Mesothelial cell of epicardium (in vitro differentiated cells): ENCODE results near the gene ARSA. TPM values are rescaled to one million over a fixed set of nuclear protein-coding genes. Genes with fewer than 3 reads are reported as not detected.
A peak's percentile ranks its signal among the peaks of the same experiment; 100 is the strongest.

Experiments
- DNase-seq, 2 experiments: peaks; one replicate each; pipeline ENCODE4 v3.0.0; 2021; ENCODE audit warnings: low spot score in 2 of 2; ENCODE audit not compliant: unreplicated experiment in 2 of 2
- H3K27ac Mint-ChIP-seq: 2 replicates; pipeline ENCODE4 v1.8.0; 2021; ENCODE audit warnings: mixed read lengths
- H3K27me3 Mint-ChIP-seq: 2 replicates; pipeline ENCODE4 v1.8.0; 2021; ENCODE audit warnings: low read depth, mixed read lengths
- H3K36me3 Mint-ChIP-seq: 2 replicates; pipeline ENCODE4 v1.8.0; 2021; ENCODE audit warnings: mixed read lengths
- H3K4me1 Mint-ChIP-seq: 2 replicates; pipeline ENCODE4 v1.8.0; 2021; ENCODE audit warnings: mixed read lengths
- H3K4me3 Mint-ChIP-seq: 2 replicates; pipeline ENCODE4 v1.8.0; 2021; ENCODE audit warnings: mild to moderate bottlenecking, moderate library complexity, mixed read lengths
- H3K9me3 Mint-ChIP-seq: 2 replicates; pipeline ENCODE4 v1.8.0; 2021; ENCODE audit warnings: mixed read lengths
- CTCF ChIP-seq: fragments of 200-600 bp; sonication (generic); IDR thresholded peaks from one replicate; pipeline ENCODE4 v1.5.0; 2021; ENCODE audit warnings: antibody characterized with exemption; ENCODE audit not compliant: unreplicated experiment
- total RNA-seq: library from RNA; stranded (reverse); gene quantifications from 3 replicates; pipeline ENCODE4 v1.2.1, GENCODE V29; 2021

Gene ARSA
- total RNA-seq, 1 donor from 2014 or later: 45.2 TPM

DNA sequence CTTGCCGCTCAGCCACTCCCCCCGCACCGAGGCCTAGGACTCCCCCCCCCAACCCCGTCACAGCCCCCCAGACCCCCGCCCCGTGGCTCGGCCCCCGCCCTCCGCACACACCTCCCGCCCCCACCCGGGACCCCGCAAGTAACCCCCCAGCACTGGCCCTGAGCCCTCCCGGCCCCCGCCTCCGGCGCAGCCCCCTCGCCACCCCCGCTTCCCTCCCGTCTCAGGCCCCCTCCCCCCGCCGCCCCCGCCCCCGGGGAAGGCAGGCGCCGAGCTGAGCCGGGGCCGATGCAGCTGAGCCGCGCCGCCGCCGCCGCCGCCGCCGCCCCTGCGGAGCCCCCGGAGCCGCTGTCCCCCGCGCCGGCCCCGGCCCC is 46.2 kb upstream of the ARSA start:
- TF ChIP-seq CTCF: no peak
- H3K36me3 Mint-ChIP-seq: no peaks in the 10 kb centered on the region
- no peak for DNase-seq
- H3K9me3 Mint-ChIP-seq: no peaks in the 10 kb centered on the region
- H3K27me3 Mint-ChIP-seq: peaks cover 62% of the 10 kb centered on the region
- peak overlapping the region; percentile 34 for H3K4me3 Mint-ChIP-seq
- no peak overlapping the region for H3K27ac Mint-ChIP-seq
- peaks cover 9% of the 10 kb centered on the region for H3K4me1 Mint-ChIP-seq

DNA sequence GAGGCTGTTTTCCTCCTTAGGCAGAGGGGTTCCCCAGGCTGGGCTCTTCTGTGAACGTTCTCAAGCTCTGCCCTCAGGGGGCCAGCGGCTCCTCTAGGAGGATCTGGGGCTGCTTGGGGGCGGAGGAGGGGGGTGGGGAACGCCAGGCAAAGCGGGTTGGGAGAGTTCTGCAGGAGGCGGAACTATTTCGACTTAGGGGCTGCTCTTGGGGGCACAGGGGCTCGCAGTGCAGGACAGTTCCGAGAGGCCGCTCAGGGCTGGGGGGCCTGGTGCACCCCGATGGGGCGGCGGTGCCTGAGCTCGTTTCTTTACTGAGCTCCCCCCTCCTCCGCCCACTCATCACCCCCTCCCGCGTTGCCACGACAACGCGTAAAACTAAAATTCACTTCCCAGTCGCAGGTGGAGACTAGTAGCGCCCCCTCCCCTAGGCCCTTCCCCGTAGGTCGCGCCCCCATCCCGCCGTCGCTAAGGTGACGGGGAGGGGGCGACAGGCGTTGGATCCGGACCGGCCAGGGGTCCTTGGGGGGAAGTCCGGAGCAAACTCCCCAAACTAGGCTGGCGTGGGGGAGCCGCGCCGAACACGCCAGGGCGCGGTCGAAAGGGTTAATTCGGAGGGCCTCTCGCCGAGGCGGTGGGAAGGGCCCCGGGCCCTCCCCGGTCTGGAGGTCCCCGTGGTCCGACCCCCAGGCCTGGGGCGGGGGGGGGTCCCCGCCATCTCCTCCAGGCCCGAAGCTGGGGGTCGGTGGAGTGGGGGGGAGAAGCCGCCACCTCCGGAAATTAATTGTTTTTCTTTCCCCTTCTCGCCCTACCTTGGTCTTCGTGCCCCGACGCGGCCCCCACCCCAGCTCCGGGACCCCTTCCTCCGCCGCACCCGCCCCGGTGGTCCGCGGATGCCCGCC is 45.5 kb upstream of the ARSA start:
- no peak for DNase-seq
- Mint-ChIP-seq H3K4me1 (peaks cover 9% of the 10 kb centered on the region), H3K36me3 (no peaks in the 10 kb centered on the region), H3K9me3 (no peaks in the 10 kb centered on the region), H3K4me3 (peak overlapping the region; percentile 56), H3K27ac (no peak overlapping the region), H3K27me3 (peaks cover 66% of the 10 kb centered on the region)
- TF ChIP-seq CTCF: no peak

- Mint-ChIP-seq H3K27ac (peak within 1 kb of the TSS; percentile 30), H3K36me3 (no peaks in the 10 kb centered on the region), H3K27me3 (peaks cover 71% of the 10 kb centered on the region), H3K9me3 (no peaks in the 10 kb centered on the region), H3K4me1 (peaks cover 9% of the 10 kb centered on the region), H3K4me3 (peak within 1 kb of the TSS; percentile 56)
- no peak for DNase-seq
- no peak for TF ChIP-seq CTCF
Observed at GRCh38 chr22:50672471-50673230, 44.7 kb upstream of the ARSA start, which contains the start of gene SHANK3. TSS of gene SHANK3 (plus strand) at chr22:50672823.

DNA sequence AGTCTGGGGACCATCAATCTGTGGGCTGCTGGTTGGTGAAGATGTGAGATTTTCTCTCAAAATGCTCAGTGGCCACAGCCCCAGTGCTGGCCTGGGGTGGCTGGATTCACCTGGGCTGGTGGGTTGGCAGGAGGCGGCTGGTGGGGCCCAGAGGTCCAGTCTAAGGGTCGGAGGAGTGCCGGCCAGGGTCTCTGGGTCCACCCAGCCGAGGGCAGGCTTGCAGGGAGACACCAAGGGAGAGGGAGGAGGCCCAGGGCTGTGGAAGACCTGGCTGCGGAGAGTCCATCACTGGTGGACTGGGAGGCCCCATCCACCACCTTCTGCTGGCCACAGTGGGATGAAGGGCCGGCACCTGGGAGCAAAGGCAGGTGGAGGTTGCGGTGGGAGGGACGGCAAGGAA is 44.1 kb upstream of the ARSA start:
- peaks cover 68% of the 10 kb centered on the region for H3K27me3 Mint-ChIP-seq
- peak overlapping the region; percentile 31 for H3K4me3 Mint-ChIP-seq
- no peak overlapping the region for H3K27ac Mint-ChIP-seq
- TF ChIP-seq CTCF: no peak
- H3K36me3 Mint-ChIP-seq: no peaks in the 10 kb centered on the region
- no peaks in the 10 kb centered on the region for H3K9me3 Mint-ChIP-seq
- no peak for DNase-seq
- peaks cover 9% of the 10 kb centered on the region for H3K4me1 Mint-ChIP-seq

DNA sequence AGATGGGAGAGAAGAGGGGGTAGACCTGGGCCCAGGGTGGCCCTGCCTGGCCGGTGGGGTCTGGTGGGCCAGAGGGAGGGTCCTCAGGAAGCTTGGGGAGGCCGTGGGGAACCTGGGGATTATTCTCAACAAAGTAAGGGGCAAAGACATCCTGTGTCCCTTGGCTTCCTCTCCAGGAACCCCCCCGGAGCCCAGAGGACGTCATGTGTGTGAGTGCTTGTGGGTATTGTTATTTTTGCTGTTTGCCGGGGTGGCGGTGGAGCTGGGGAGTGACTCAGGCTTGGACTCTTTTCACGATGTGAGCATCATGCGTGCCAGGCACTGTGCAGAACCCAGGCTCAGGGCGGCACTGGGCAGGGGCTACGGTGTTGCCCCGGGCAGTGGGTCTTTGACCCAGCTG is 43.7 kb upstream of the ARSA start:
- peaks cover 68% of the 10 kb centered on the region for H3K27me3 Mint-ChIP-seq
- DNase-seq: no peak
- H3K4me3 Mint-ChIP-seq: peak overlapping the region; percentile 25
- no peak for TF ChIP-seq CTCF
- no peaks in the 10 kb centered on the region for H3K9me3 Mint-ChIP-seq
- H3K27ac Mint-ChIP-seq: no peak overlapping the region
- H3K4me1 Mint-ChIP-seq: peaks cover 9% of the 10 kb centered on the region
- no peaks in the 10 kb centered on the region for H3K36me3 Mint-ChIP-seq
